A549 (cell line): Measurements from ENCODE around the gene FERD3L.

Experiments used
- CTCF ChIP-seq: fragments of >200 bp; sonication (Bioruptor Twin); formaldehyde crosslinking; IDR thresholded peaks from 3 replicates; pipeline ENCODE4 v1.5.1; 2016
- POLR2A ChIP-seq: IDR thresholded peaks from 2 replicates; pipeline ENCODE4 v1.6.1; 2012; ENCODE audit warnings: mild to moderate bottlenecking, low read length
- ZC3H11A ChIP-seq: fragments of 450-650 bp; IDR thresholded peaks from 2 replicates; pipeline ENCODE4 v1.6.1; 2014; ENCODE audit warnings: antibody characterized with exemption, mild to moderate bottlenecking
- TF ChIP-seq, protein P1 (sequence below): IDR thresholded peaks from 2 replicates; pipeline ENCODE4 v1.6.1; 2012

- TF ChIP-seq, protein P1, sequence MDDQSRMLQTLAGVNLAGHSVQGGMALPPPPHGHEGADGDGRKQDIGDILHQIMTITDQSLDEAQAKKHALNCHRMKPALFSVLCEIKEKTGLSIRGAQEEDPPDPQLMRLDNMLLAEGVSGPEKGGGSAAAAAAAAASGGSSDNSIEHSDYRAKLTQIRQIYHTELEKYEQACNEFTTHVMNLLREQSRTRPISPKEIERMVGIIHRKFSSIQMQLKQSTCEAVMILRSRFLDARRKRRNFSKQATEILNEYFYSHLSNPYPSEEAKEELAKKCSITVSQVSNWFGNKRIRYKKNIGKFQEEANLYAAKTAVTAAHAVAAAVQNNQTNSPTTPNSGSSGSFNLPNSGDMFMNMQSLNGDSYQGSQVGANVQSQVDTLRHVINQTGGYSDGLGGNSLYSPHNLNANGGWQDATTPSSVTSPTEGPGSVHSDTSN: no peak
- TF ChIP-seq POLR2A (no peak), ZC3H11A (no peak), CTCF (no peak)
Observed at GRCh38 chr7:19112274-19113001, 32.8 kb downstream of the FERD3L start.
